ENCODE results near the gene SIPA1L3.

DNA sequence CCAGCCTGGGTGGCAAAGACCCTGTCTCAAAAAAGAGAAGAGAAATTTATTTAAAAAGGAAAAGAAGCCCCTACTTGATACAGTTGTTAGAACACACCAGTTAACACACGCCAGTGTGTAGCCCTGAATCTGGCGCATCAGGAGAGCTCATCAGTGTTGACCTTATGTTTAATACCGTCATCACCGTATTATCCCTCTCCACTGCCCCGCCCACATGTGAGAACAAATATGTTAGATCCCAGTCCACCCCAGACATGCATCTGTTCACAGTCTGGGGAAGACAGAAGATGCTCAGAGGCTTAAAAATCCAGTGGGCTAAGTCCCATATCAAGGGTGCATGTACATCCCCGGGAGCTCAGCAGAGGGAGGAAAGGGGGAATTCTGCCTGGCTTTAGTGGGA, 161.8 kb downstream of the SIPA1L3 start:
- TF ChIP-seq BACH2 (CRISPR knock-in tag; IDR thresholded peaks at IDR 0.05; ENCODE audit: borderline replicate concordance) = no peak
- TF ChIP-seq, protein P1, sequence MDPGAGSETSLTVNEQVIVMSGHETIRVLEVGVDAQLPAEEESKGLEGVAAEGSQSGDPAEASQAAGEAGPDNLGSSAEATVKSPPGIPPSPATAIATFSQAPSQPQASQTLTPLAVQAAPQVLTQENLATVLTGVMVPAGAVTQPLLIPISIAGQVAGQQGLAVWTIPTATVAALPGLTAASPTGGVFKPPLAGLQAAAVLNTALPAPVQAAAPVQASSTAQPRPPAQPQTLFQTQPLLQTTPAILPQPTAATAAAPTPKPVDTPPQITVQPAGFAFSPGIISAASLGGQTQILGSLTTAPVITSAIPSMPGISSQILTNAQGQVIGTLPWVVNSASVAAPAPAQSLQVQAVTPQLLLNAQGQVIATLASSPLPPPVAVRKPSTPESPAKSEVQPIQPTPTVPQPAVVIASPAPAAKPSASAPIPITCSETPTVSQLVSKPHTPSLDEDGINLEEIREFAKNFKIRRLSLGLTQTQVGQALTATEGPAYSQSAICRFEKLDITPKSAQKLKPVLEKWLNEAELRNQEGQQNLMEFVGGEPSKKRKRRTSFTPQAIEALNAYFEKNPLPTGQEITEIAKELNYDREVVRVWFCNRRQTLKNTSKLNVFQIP (CRISPR knock-in tag; IDR thresholded peaks at IDR 0.05; ENCODE audit: borderline replicate concordance, low read depth) = no peak
